Calu3 (cell line): ENCODE results near the gene UFM1. TPM values are rescaled to one million over a fixed set of nuclear protein-coding genes. Genes with fewer than 3 reads are reported as not detected.

Experiments
- BruUV-seq: library from RNA; stranded (reverse); fragments of 400-500 nt; replicated peaks from 2 replicates; lab custom pipeline; 2021; lab: Mats Ljungman, UMichigan
- CTCF ChIA-PET: fragments of 300-600 bp; sonication (Branson Sonifier 250); formaldehyde crosslinking; loops from one replicate; lab custom pipeline; 2022; ENCODE audit warnings: antibody characterized with exemption; lab: Charles Lee
- DNase-seq: peaks from one replicate; pipeline ENCODE4 v3.0.0; 2022
- H3K27ac Mint-ChIP-seq: one replicate; pipeline ENCODE4 v1.8.0; 2022; ENCODE audit warnings: mixed read lengths; ENCODE audit not compliant: unreplicated experiment
- H3K27me3 Mint-ChIP-seq: one replicate; pipeline ENCODE4 v1.8.0; 2022; ENCODE audit warnings: mixed read lengths; ENCODE audit not compliant: unreplicated experiment
- H3K36me3 Mint-ChIP-seq: one replicate; pipeline ENCODE4 v1.8.0; 2022; ENCODE audit warnings: mild to moderate bottlenecking, moderate library complexity, mixed read lengths; ENCODE audit not compliant: insufficient read depth, unreplicated experiment
- H3K4me1 Mint-ChIP-seq: one replicate; pipeline ENCODE4 v1.8.0; 2022; ENCODE audit warnings: mild to moderate bottlenecking, low read depth, mixed read lengths; ENCODE audit not compliant: unreplicated experiment
- H3K4me3 Mint-ChIP-seq: one replicate; pipeline ENCODE4 v1.8.0; 2022; ENCODE audit warnings: mild to moderate bottlenecking, low read depth, moderate library complexity, mixed read lengths; ENCODE audit not compliant: unreplicated experiment
- H3K9me3 Mint-ChIP-seq: one replicate; pipeline ENCODE4 v1.8.0; 2022; ENCODE audit warnings: low read depth, mixed read lengths; ENCODE audit not compliant: unreplicated experiment
- intact Hi-C: fragments of 100-400 bp; cut with micrococcal nuclease; formaldehyde crosslinking; loops from one replicate; pipeline ENCODE4 v1.10.0; 2022; ENCODE audit not compliant: unreplicated experiment
- total RNA-seq: library from RNA; stranded (reverse); gene quantifications from 2 replicates; pipeline ENCODE4 v1.2.3, GENCODE V29; 2022
- TF ChIP-seq, protein P1 (sequence below): fragments of 200-600 bp; IDR thresholded peaks from one replicate; pipeline ENCODE4 v1.8.0; 2022; ENCODE audit warnings: antibody characterized with exemption; ENCODE audit not compliant: unreplicated experiment

Gene UFM1
- total RNA-seq, 1 experiment from 2014 or later: 40.1 TPM

DNA sequence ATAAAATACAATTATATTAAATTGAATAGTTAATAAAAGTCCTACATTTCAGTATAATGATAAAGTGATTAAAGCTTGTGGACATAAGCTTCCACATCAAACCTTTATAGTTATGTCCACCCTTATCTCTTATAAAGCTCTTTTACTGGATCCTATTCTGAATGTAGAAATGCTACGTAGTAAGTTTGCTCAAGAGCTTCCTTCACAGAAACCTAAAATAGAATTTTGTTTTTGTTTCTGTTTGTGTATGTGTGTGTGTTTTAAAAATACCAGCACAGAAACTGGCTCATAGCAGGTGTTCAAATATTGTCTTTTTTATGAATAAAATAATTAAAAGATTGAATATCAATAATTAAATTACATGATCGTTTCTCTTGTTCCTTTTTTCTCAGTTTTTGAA is 21.0 kb upstream of the UFM1 start:
- no TSS peak for BruUV-seq
- Mint-ChIP-seq H3K4me1 (no peaks in the 10 kb centered on the region), H3K9me3 (no peaks in the 10 kb centered on the region), H3K4me3 (no peak overlapping the region), H3K27ac (no peak overlapping the region), H3K36me3 (no peaks in the 10 kb centered on the region), H3K27me3 (no peaks in the 10 kb centered on the region)
- CTCF ChIA-PET: interaction anchor here (0.6 kb wide), 1 partner anchor 35 kb away, joined by 3 read pairs; no protein-coding TSS in a partner anchor
- no peak for DNase-seq
- TF ChIP-seq, protein P1, sequence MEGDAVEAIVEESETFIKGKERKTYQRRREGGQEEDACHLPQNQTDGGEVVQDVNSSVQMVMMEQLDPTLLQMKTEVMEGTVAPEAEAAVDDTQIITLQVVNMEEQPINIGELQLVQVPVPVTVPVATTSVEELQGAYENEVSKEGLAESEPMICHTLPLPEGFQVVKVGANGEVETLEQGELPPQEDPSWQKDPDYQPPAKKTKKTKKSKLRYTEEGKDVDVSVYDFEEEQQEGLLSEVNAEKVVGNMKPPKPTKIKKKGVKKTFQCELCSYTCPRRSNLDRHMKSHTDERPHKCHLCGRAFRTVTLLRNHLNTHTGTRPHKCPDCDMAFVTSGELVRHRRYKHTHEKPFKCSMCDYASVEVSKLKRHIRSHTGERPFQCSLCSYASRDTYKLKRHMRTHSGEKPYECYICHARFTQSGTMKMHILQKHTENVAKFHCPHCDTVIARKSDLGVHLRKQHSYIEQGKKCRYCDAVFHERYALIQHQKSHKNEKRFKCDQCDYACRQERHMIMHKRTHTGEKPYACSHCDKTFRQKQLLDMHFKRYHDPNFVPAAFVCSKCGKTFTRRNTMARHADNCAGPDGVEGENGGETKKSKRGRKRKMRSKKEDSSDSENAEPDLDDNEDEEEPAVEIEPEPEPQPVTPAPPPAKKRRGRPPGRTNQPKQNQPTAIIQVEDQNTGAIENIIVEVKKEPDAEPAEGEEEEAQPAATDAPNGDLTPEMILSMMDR: no peak
- intact Hi-C loops: no loop called here

- CTCF ChIA-PET: no interaction called here
- Mint-ChIP-seq H3K4me3 (no peak overlapping the region), H3K27me3 (no peaks in the 10 kb centered on the region), H3K4me1 (no peaks in the 10 kb centered on the region), H3K9me3 (no peaks in the 10 kb centered on the region), H3K36me3 (no peaks in the 10 kb centered on the region), H3K27ac (no peak overlapping the region)
- intact Hi-C loops: no loop called here
- DNase-seq: no peak
- TF ChIP-seq, protein P1: no peak
- no TSS peak for BruUV-seq
Observed at GRCh38 chr13:38334845-38335244, 14.8 kb upstream of the UFM1 start.

DNA sequence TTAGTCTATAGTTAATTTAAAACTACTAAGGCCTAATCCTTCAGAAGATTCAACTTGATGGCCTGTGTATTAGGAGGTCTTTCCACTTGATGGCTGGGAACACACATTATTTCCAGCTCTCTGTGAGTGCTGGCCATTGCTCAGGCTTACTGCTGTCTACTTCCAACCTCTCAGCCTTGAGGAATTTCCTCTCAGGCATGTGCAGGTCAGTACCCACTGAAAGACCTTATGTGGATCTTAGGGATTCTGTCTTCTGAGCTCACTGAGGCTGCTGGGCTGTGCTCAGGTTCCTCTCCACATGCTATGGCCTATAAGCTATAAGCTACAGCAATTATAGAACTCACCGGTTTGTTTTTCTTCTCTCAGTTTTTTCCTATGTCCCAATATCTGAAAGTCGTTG is 11.6 kb upstream of the UFM1 start:
- no TSS peak for BruUV-seq
- no peak for DNase-seq
- Mint-ChIP-seq H3K4me1 (no peaks in the 10 kb centered on the region), H3K36me3 (no peaks in the 10 kb centered on the region), H3K9me3 (no peaks in the 10 kb centered on the region), H3K4me3 (no peak overlapping the region), H3K27me3 (no peaks in the 10 kb centered on the region), H3K27ac (no peak overlapping the region)
- intact Hi-C loops: no loop called here
- TF ChIP-seq, protein P1: no peak
- CTCF ChIA-PET: interaction anchor here (0.7 kb wide), 1 partner anchor 1948 kb away, joined by 4 read pairs; no protein-coding TSS in a partner anchor

DNA sequence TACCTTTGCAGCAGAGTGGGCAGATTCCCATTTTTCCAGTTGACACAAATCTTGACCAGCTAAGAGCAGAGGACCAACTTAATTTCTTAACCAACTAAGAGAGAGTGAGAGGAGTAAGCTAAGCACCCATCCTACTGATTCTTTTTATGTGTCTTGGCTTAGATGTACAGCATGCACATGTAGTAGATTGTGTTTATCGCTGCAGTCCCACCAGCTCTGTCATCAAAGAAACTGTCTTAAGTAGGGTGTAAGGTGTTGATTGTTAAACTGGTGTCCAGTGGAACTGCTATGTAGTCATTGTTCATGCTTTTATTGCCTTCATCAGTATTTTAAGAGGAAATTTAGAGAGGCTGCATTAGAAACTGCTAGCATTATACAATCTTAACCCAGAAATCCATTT is 9.0 kb upstream of the UFM1 start:
- Mint-ChIP-seq H3K27ac (no peak overlapping the region), H3K4me1 (no peaks in the 10 kb centered on the region), H3K9me3 (no peaks in the 10 kb centered on the region), H3K36me3 (no peaks in the 10 kb centered on the region), H3K27me3 (no peaks in the 10 kb centered on the region), H3K4me3 (no peak overlapping the region)
- no peak for DNase-seq
- intact Hi-C loops: no loop called here
- no TSS peak for BruUV-seq
- CTCF ChIA-PET: no interaction called here
- TF ChIP-seq, protein P1: no peak
